GM12878 (cell line): ENCODE measurements around the gene KCND2. TPM values are rescaled to one million over a fixed set of nuclear protein-coding genes. Genes with fewer than 3 reads are reported as not detected.

ENCODE experiments used
- ATAC-seq: fragments of 200-7000 bp; cut with Tn5 transposase; 3 replicates; pipeline ENCODE4 v1.9.1; 2020; ENCODE audit warnings: mild to moderate bottlenecking, moderate library complexity
- BruUV-seq: library from RNA; stranded (reverse); fragments of 400-500 nt; replicated peaks from 2 replicates; lab custom pipeline; 2021; lab: Mats Ljungman, UMichigan
- CTCF ChIA-PET: fragments of 300-600 bp; sonication (Branson Sonifier 250); formaldehyde crosslinking; extraction: SDS; loops from one replicate; lab custom pipeline; 2021; ENCODE audit warnings: inconsistent platforms; lab: Yijun Ruan, JAX
- POLR2A ChIA-PET: fragments of 350-600 bp; formaldehyde crosslinking; extraction: SDS; loops from one replicate; lab custom pipeline; 2021; ENCODE audit warnings: inconsistent platforms; lab: Charles Lee
- RAD21 ChIA-PET: fragments of 300-600 bp; sonication (Branson Sonifier 250); formaldehyde crosslinking; loops from one replicate; lab custom pipeline; 2023; ENCODE audit warnings: antibody characterized with exemption; ENCODE audit not compliant: unreplicated experiment; lab: Charles Lee
- SMC1A ChIA-PET: fragments of 300-600 bp; sonication (Branson Sonifier 250); formaldehyde crosslinking; loops from one replicate; lab custom pipeline; 2023; ENCODE audit not compliant: unreplicated experiment, uncharacterized antibody; lab: Charles Lee
- DNase-seq: peaks from one replicate; pipeline ENCODE4 v3.0.0-alpha.2; 2011; ENCODE audit warnings: low read depth, low spot score
- FAIRE-seq: peaks from 3 replicates; lab custom pipeline; 2011; peaks lifted over from hg19 to GRCh38; lab: Jason Lieb, UNC
- H2AFZ ChIP-seq: 2 replicates; pipeline ENCODE4 v1.6.0; 2011; ENCODE audit warnings: low read depth, low read length, control low read depth; ENCODE audit not compliant: control insufficient read depth
- H3K27ac ChIP-seq: 2 replicates; pipeline ENCODE4 v1.5.1; 2011; ENCODE audit warnings: control low read depth; ENCODE audit not compliant: control insufficient read depth, insufficient read depth
- H3K27me3 ChIP-seq, 2 experiments: replicated peaks in 1 of 2; 2 replicates each; pipeline versions ENCODE4 v1.6.0 to v1.6.1; 2011; ENCODE audit warnings: low read length in 1 of 2; ENCODE audit not compliant: control insufficient read depth in 2 of 2, insufficient read depth in 2 of 2
- H3K36me3 ChIP-seq, 2 experiments: 2 replicates each; pipeline ENCODE4 v1.5.1; 2011; ENCODE audit warnings: low read length in 1 of 2; ENCODE audit not compliant: control insufficient read depth in 2 of 2, insufficient read depth in 2 of 2
- H3K4me1 ChIP-seq: 2 replicates; pipeline ENCODE4 v1.6.1; 2011; ENCODE audit warnings: mild to moderate bottlenecking, low read length, moderate library complexity, mixed read lengths; ENCODE audit not compliant: control insufficient read depth, insufficient read depth
- H3K4me2 ChIP-seq: 2 replicates; pipeline ENCODE4 v1.6.0; 2011; ENCODE audit warnings: control low read depth; ENCODE audit not compliant: control insufficient read depth, insufficient read depth
- H3K4me3 ChIP-seq: fragments of 200-600 bp; sonication (generic); 2 replicates; pipeline ENCODE4 v1.5.1; 2016
- H3K79me2 ChIP-seq: 2 replicates; pipeline ENCODE4 v1.6.0; 2011; ENCODE audit warnings: low read length; ENCODE audit not compliant: control insufficient read depth, insufficient read depth
- H3K9ac ChIP-seq: 2 replicates; pipeline ENCODE4 v1.8.0; 2011; ENCODE audit warnings: low read length, control low read depth, mixed read lengths; ENCODE audit not compliant: control insufficient read depth, insufficient read depth
- H3K9me3 ChIP-seq: replicated peaks from 3 replicates; pipeline ENCODE4 v1.5.1; 2011; ENCODE audit warnings: mild to moderate bottlenecking, low read length; ENCODE audit not compliant: control insufficient read depth, insufficient read depth
- H4K20me1 ChIP-seq: 2 replicates; pipeline ENCODE4 v1.6.0; 2011; ENCODE audit not compliant: control insufficient read depth, insufficient read depth
- ASH2L ChIP-seq: fragments of 300-600, 200-600 bp; sonication (generic); IDR thresholded peaks from 2 replicates; pipeline ENCODE4 v1.6.1; 2017; ENCODE audit warnings: low read depth, mild to moderate bottlenecking, borderline replicate concordance
- ETV6 ChIP-seq, 2 experiments: fragments of 450-650 bp in 1 of 2; IDR thresholded peaks in 1 of 2; conservative IDR thresholded peaks in 1 of 2; 2 replicates each; pipeline ENCODE4 v1.6.1; 2014; ENCODE audit warnings: antibody characterized with exemption in 1 of 2, borderline replicate concordance in 1 of 2, low read depth in 1 of 2, mild to moderate bottlenecking in 1 of 2, moderate library complexity in 1 of 2
- HDAC2 ChIP-seq: fragments of 200-600 bp; sonication (generic); IDR thresholded peaks from 2 replicates; pipeline ENCODE4 v1.6.1; 2017
- TCF3 ChIP-seq: IDR thresholded peaks from 2 replicates; pipeline ENCODE4 v1.6.1; 2012; ENCODE audit warnings: low read depth, mild to moderate bottlenecking, low read length, borderline replicate concordance; ENCODE audit not compliant: insufficient read depth
- ZBED1 ChIP-seq: IDR thresholded peaks from 2 replicates; pipeline ENCODE4 v1.6.1; 2016; ENCODE audit warnings: borderline replicate concordance
- ZSCAN29 ChIP-seq: fragments of 450-650 bp; IDR thresholded peaks from 2 replicates; pipeline ENCODE4 v1.6.1; 2017; ENCODE audit warnings: mild to moderate bottlenecking, moderate library complexity
- WGBS: methylation state at CpG from one replicate; pipeline ENCODE4 v1.1.6; 2016; ENCODE audit warnings: low lambda C conversion rate; ENCODE audit not compliant: insufficient replicate concordance, insufficient coverage; ENCODE audit errors: missing lambda C conversion rate; 5-methylcytosine and 5-hydroxymethylcytosine counted together
- in situ Hi-C: fragments of 300-500 bp; cut with MboI; formaldehyde crosslinking; loops from 9 replicates; pipeline ENCODE4 v1.14.3; 2018; ENCODE audit warnings: mixed read lengths
- intact Hi-C: fragments of 100-400 bp; cut with micrococcal nuclease; formaldehyde crosslinking; loops from one replicate; pipeline ENCODE4 v1.14.2; 2022; ENCODE audit not compliant: unreplicated experiment
- polyA plus RNA-seq, 11 experiments: library from polyadenylated mRNA; depleted of rRNA in 4 of 11; unstranded in 6 of 11; stranded (reverse) in 5 of 11; fragments of >200 nt; fragmentation: Nextera tagmentation in 4 of 11; fragmentation: Illumina TruSeq in 1 of 11; extraction: Ambion mirVana in 4 of 11; extraction: Trizol in 1 of 11; gene quantifications; 1 replicate in 1 of 11; 2 replicates in 10 of 11; pipeline versions ENCODE4 v1.2.1 to v1.2.3, GENCODE V29; 2011 to 2016; ENCODE audit warnings: inconsistent platforms in 2 of 11, missing spikeins in 2 of 11, low read depth in 1 of 11
- total RNA-seq, 4 experiments: library from RNA; depleted of rRNA in 3 of 4; stranded (reverse); fragments of >200 nt in 3 of 4; fragmentation: Illumina TruSeq in 1 of 4; extraction: Trizol in 1 of 4; gene quantifications; 2 replicates each; pipeline versions ENCODE4 v1.2.1 to v1.2.3, GENCODE V29; 2013 to 2021
- TF ChIP-seq, protein P1 (sequence below): fragments of 450-650 bp; IDR thresholded peaks from 2 replicates; pipeline ENCODE4 v1.6.1; 2017; ENCODE audit warnings: mild to moderate bottlenecking, low read depth, inconsistent platforms; ENCODE audit not compliant: poor library complexity, severe bottlenecking
- TF ChIP-seq, protein P2 (sequence below): fragments of 450-650 bp; IDR thresholded peaks from 2 replicates; pipeline ENCODE4 v1.6.1; 2016; ENCODE audit warnings: mild to moderate bottlenecking
- TF ChIP-seq, protein P3 (sequence below): fragments of 450-650 bp; IDR thresholded peaks from 2 replicates; pipeline ENCODE4 v1.6.1; 2017; ENCODE audit warnings: borderline replicate concordance

KCND2 gene
- total and polyA plus RNA-seq, 10 of the 15 experiments (the other 5 are each of a cell fraction or from before 2014, with no cell fraction given), result 3.6 to 22.3 (median 6.3) TPM

DNA sequence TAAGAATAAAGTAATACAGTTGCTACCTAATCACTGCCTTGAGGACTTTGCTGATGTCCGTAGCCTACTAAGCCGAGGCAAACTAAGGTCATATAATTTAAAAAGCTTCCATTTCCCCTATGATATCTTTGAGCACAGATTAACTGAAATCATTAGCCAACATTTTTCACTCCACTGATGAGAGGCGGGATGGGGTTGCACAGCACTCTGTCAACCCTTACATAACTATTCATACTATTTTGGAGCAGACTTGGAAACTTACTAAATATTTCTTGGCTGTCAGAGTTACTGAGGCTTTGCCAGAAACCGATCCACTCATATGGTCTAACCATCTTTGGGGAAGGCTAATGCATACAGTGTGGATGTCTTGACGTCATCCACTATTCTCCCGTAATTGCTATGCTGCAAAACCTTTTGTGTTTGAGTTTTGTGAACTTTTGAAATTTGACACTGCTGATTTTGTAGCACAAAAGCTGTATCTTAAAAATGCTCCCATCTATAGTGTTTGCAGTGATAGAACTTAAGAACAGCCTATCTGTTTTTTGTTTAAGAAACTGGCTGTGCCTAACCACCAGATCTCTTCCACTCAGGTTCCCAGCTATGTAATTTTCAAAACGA is 336.3 kb downstream of the KCND2 start:
- Histone ChIP-seq H3K79me2 (no peaks in the 10 kb centered on the region), H3K9me3 (no peaks in the 10 kb centered on the region), H3K4me2 (no peak overlapping the region), H3K27me3 (no peaks in the 10 kb centered on the region), H3K9ac (no peak overlapping the region), H2AFZ (no peak overlapping the region), H3K4me1 (no peaks in the 10 kb centered on the region), H3K4me3 (no peak overlapping the region), H4K20me1 (no peaks in the 10 kb centered on the region), H3K36me3 (no peaks in the 10 kb centered on the region), H3K27ac (no peak overlapping the region)
- no TSS peak for BruUV-seq
- ATAC-seq (no peak), DNase-seq (no peak), FAIRE-seq (no peak)
- in situ Hi-C loops (no loop called here), intact Hi-C loops (no loop called here)
- POLR2A ChIA-PET, result no interaction called here
- SMC1A ChIA-PET, result interaction anchor here (1.2 kb wide), 1 partner anchor 12 kb away, joined by 3 read pairs; no protein-coding TSS in a partner anchor
- CTCF ChIA-PET, result interaction anchor here (1.5 kb wide), 1 partner anchor 10 kb away, joined by 4 read pairs; no protein-coding TSS in a partner anchor
- no peak for TF ChIP-seq ASH2L
- TF ChIP-seq ZBED1, result no peak
- no peak for TF ChIP-seq HDAC2
- TF ChIP-seq, protein P1, sequence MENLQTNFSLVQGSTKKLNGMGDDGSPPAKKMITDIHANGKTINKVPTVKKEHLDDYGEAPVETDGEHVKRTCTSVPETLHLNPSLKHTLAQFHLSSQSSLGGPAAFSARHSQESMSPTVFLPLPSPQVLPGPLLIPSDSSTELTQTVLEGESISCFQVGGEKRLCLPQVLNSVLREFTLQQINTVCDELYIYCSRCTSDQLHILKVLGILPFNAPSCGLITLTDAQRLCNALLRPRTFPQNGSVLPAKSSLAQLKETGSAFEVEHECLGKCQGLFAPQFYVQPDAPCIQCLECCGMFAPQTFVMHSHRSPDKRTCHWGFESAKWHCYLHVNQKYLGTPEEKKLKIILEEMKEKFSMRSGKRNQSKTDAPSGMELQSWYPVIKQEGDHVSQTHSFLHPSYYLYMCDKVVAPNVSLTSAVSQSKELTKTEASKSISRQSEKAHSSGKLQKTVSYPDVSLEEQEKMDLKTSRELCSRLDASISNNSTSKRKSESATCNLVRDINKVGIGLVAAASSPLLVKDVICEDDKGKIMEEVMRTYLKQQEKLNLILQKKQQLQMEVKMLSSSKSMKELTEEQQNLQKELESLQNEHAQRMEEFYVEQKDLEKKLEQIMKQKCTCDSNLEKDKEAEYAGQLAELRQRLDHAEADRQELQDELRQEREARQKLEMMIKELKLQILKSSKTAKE, result no peak
- no peak for TF ChIP-seq ZSCAN29
- TF ChIP-seq ETV6 (conservative IDR thresholded peaks at IDR 0.05 in 1 of 2, IDR thresholded peaks at IDR 0.05 in 1 of 2; ENCODE audit: borderline replicate concordance in 1 of 2, low read depth in 1 of 2), result no peak
- TF ChIP-seq, protein P2, sequence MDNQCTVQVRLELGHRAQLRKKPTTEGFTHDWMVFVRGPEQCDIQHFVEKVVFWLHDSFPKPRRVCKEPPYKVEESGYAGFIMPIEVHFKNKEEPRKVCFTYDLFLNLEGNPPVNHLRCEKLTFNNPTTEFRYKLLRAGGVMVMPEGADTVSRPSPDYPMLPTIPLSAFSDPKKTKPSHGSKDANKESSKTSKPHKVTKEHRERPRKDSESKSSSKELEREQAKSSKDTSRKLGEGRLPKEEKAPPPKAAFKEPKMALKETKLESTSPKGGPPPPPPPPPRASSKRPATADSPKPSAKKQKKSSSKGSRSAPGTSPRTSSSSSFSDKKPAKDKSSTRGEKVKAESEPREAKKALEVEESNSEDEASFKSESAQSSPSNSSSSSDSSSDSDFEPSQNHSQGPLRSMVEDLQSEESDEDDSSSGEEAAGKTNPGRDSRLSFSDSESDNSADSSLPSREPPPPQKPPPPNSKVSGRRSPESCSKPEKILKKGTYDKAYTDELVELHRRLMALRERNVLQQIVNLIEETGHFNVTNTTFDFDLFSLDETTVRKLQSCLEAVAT, result no peak
- TF ChIP-seq, protein P3, sequence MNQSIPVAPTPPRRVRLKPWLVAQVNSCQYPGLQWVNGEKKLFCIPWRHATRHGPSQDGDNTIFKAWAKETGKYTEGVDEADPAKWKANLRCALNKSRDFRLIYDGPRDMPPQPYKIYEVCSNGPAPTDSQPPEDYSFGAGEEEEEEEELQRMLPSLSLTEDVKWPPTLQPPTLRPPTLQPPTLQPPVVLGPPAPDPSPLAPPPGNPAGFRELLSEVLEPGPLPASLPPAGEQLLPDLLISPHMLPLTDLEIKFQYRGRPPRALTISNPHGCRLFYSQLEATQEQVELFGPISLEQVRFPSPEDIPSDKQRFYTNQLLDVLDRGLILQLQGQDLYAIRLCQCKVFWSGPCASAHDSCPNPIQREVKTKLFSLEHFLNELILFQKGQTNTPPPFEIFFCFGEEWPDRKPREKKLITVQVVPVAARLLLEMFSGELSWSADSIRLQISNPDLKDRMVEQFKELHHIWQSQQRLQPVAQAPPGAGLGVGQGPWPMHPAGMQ, result no peak
- no peak for TF ChIP-seq TCF3
- 4% methylated on average over 7 of the region's 7 CpGs for WGBS
- RAD21 ChIA-PET, result no interaction called here
